ENCODE data around the gene KIAA1614.

GRCh38 chr1:180956028-180956640 lies 43.4 kb downstream of the KIAA1614 start:
- no peak for TF ChIP-seq POLR2AphosphoS5 (IDR thresholded peaks at IDR 0.05; ENCODE audit: borderline replicate concordance, low read depth, low read length)
- no peak for TF ChIP-seq EZH2 (IDR thresholded peaks at IDR 0.05)
